WTC11 (cell line): ENCODE results near the gene MTUS2. TPM values are rescaled to one million over a fixed set of nuclear protein-coding genes. Genes with fewer than 3 reads are reported as not detected.

Source experiments
- ATAC-seq: fragments of 200-7000 bp; cut with Tn5 transposase; 2 replicates; pipeline ENCODE4 v1.10.0; 2021; ENCODE audit warnings: mild to moderate bottlenecking, moderate library complexity
- CTCF ChIA-PET: fragments of 300-600 bp; sonication (Branson Sonifier 250); formaldehyde crosslinking; loops from one replicate; lab custom pipeline; 2021; ENCODE audit warnings: antibody characterized with exemption; lab: Charles Lee
- POLR2A ChIA-PET: fragments of 350-600 bp; sonication (Branson Sonifier 250); formaldehyde crosslinking; loops from one replicate; lab custom pipeline; 2021; ENCODE audit warnings: antibody characterized with exemption; lab: Charles Lee
- DNase-seq: peaks from one replicate; pipeline ENCODE4 v3.0.0; 2021; ENCODE audit warnings: low spot score
- H3K27ac Mint-ChIP-seq: 2 replicates; pipeline ENCODE4 v1.8.0; 2021; ENCODE audit warnings: mixed read lengths
- H3K27me3 Mint-ChIP-seq: 2 replicates; pipeline ENCODE4 v1.8.0; 2021; ENCODE audit warnings: low read depth, mild to moderate bottlenecking, moderate library complexity, mixed read lengths
- H3K36me3 Mint-ChIP-seq: 2 replicates; pipeline ENCODE4 v1.8.0; 2021; ENCODE audit warnings: mixed read lengths
- H3K4me1 Mint-ChIP-seq: 2 replicates; pipeline ENCODE4 v1.8.0; 2022; ENCODE audit warnings: mixed read lengths
- H3K4me3 Mint-ChIP-seq: 2 replicates; pipeline ENCODE4 v1.8.0; 2021; ENCODE audit warnings: mild to moderate bottlenecking, moderate library complexity, mixed read lengths
- H3K9me3 Mint-ChIP-seq: 2 replicates; pipeline ENCODE4 v1.8.0; 2021; ENCODE audit warnings: mixed read lengths
- FOXK1 ChIP-seq: sonication (generic); formaldehyde crosslinking; IDR thresholded peaks from 2 replicates; pipeline ENCODE4 v1.8.0; 2022; ENCODE audit warnings: mild to moderate bottlenecking, moderate library complexity, missing genetic modification reagents
- JUN ChIP-seq: sonication (generic); formaldehyde crosslinking; IDR thresholded peaks from 2 replicates; pipeline ENCODE4 v1.8.0; 2023; ENCODE audit warnings: mild to moderate bottlenecking, missing genetic modification reagents
- KAT7 ChIP-seq: sonication (generic); formaldehyde crosslinking; IDR thresholded peaks from 2 replicates; pipeline ENCODE4 v1.8.1; 2023; ENCODE audit warnings: missing genetic modification reagents, mild to moderate bottlenecking, borderline replicate concordance
- NR2C2 ChIP-seq: sonication (generic); formaldehyde crosslinking; IDR thresholded peaks from 2 replicates; pipeline ENCODE4 v1.8.0; 2022; ENCODE audit warnings: mild to moderate bottlenecking, missing genetic modification reagents
- NR3C1 ChIP-seq: sonication (generic); formaldehyde crosslinking; conservative IDR thresholded peaks from 2 replicates; pipeline ENCODE4 v1.8.1; 2023; ENCODE audit warnings: low read depth, mild to moderate bottlenecking, missing genetic modification reagents
- SMAD3 ChIP-seq: sonication (generic); formaldehyde crosslinking; IDR thresholded peaks from 2 replicates; pipeline ENCODE4 v1.8.0; 2022; ENCODE audit warnings: missing genetic modification reagents, mild to moderate bottlenecking, borderline replicate concordance
- SMAD4 ChIP-seq: sonication (generic); formaldehyde crosslinking; IDR thresholded peaks from 2 replicates; pipeline ENCODE4 v1.8.0; 2022; ENCODE audit warnings: mild to moderate bottlenecking, missing genetic modification reagents
- SOX15 ChIP-seq: fragments of 250-450 bp; sonication (Bioruptor Pico); IDR thresholded peaks from 2 replicates; pipeline ENCODE4 v1.9.0; 2021; ENCODE audit warnings: mild to moderate bottlenecking
- TCF7 ChIP-seq: sonication (generic); formaldehyde crosslinking; IDR thresholded peaks from 2 replicates; pipeline ENCODE4 v1.8.0; 2022; ENCODE audit warnings: mild to moderate bottlenecking, low read depth, missing genetic modification reagents, moderate library complexity
- TEAD1 ChIP-seq: sonication (generic); formaldehyde crosslinking; IDR thresholded peaks from 2 replicates; pipeline ENCODE4 v1.8.0; 2022; ENCODE audit warnings: mild to moderate bottlenecking, missing genetic modification reagents
- ZBTB21 ChIP-seq: sonication (generic); formaldehyde crosslinking; IDR thresholded peaks from 2 replicates; pipeline ENCODE4 v1.8.1; 2023; ENCODE audit warnings: mild to moderate bottlenecking, missing genetic modification reagents, borderline replicate concordance
- ZNF232 ChIP-seq: sonication (generic); formaldehyde crosslinking; IDR thresholded peaks from 2 replicates; pipeline ENCODE4 v1.8.0; 2022; ENCODE audit warnings: mild to moderate bottlenecking, missing genetic modification reagents
- ZNF263 ChIP-seq: sonication (generic); formaldehyde crosslinking; IDR thresholded peaks from 2 replicates; pipeline ENCODE4 v1.8.1; 2022; ENCODE audit warnings: low read depth, mild to moderate bottlenecking, moderate library complexity, missing genetic modification reagents
- ZNF671 ChIP-seq: fragments of 250-450 bp; sonication (Bioruptor Pico); IDR thresholded peaks from 2 replicates; pipeline ENCODE4 v1.8.0; 2021; ENCODE audit warnings: mild to moderate bottlenecking
- total RNA-seq: library from RNA; stranded (reverse); gene quantifications from 3 replicates; pipeline ENCODE4 v1.2.3, GENCODE V29; 2021
- TF ChIP-seq, protein P1 (sequence below): sonication (generic); formaldehyde crosslinking; IDR thresholded peaks from 2 replicates; pipeline ENCODE4 v1.8.1; 2022; ENCODE audit warnings: low read depth, missing genetic modification reagents, borderline replicate concordance
- TF ChIP-seq, protein P2 (sequence below): fragments of 200-600 bp; IDR thresholded peaks from 2 replicates; pipeline ENCODE4 v1.8.0; 2022; ENCODE audit warnings: antibody characterized with exemption
- TF ChIP-seq, protein P3 (sequence below): sonication (generic); formaldehyde crosslinking; IDR thresholded peaks from 2 replicates; pipeline ENCODE4 v1.8.1; 2023; ENCODE audit warnings: mild to moderate bottlenecking, missing genetic modification reagents, moderate library complexity
- TF ChIP-seq, protein P4 (sequence below): fragments of 250-450 bp; sonication (Bioruptor Pico); IDR thresholded peaks from 2 replicates; pipeline ENCODE4 v1.9.0; 2021; ENCODE audit warnings: mild to moderate bottlenecking
- TF ChIP-seq, protein P5 (sequence below): sonication (generic); formaldehyde crosslinking; IDR thresholded peaks from 2 replicates; pipeline ENCODE4 v1.8.1; 2023; ENCODE audit warnings: mild to moderate bottlenecking, missing genetic modification reagents
- TF ChIP-seq, protein P6 (sequence below): sonication (generic); formaldehyde crosslinking; IDR thresholded peaks from 2 replicates; pipeline ENCODE4 v1.8.1; 2022; ENCODE audit warnings: mild to moderate bottlenecking, moderate library complexity, missing genetic modification reagents

MTUS2 gene
- total RNA-seq, 1 experiment from 2014 or later: 0.22 TPM

DNA sequence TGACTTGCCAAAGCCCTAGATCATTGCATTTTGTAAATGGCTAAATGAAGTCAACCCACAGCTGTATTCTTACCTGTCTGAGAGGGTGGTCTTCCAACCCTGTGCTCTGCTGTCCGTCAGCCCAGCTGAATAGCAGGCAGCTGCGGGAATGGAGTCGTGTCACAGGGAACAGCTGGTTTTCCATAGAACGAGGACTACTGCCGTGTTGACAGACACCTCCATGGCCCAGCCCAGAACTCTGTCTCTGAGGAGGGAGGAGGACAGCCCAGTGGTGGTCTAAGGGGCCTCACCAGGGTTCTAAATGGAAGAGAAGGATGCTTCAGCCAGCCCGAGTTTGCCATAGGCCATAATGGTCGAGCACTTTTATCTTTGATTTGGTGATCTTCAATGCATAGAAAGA, 664.7 kb downstream of the MTUS2 start:
- no peak for DNase-seq
- Mint-ChIP-seq H3K36me3 (no peaks in the 10 kb centered on the region), H3K27ac (no peak overlapping the region), H3K27me3 (no peaks in the 10 kb centered on the region), H3K4me1 (peaks cover 42% of the 10 kb centered on the region), H3K4me3 (no peak overlapping the region)
- ChIA-PET POLR2A (no interaction called here), CTCF (interaction anchor here (1.0 to 2.1 kb wide), 4 partner anchors 12 to 223 kb away, joined by 3 to 16 read pairs (median 5); no protein-coding TSS in a partner anchor)
- ATAC-seq: no peak
- TF ChIP-seq SOX15 (no peak), SMAD4 (CRISPR knock-in tag) (no peak), JUN (CRISPR knock-in tag) (no peak), ZBTB21 (CRISPR knock-in tag) (no peak), FOXK1 (CRISPR knock-in tag) (no peak), ZNF263 (no peak), NR2C2 (CRISPR knock-in tag) (no peak), SMAD3 (CRISPR knock-in tag) (no peak), ZNF232 (CRISPR knock-in tag) (no peak), ZNF671 (CRISPR knock-in tag) (no peak), TCF7 (CRISPR knock-in tag) (no peak), TEAD1 (CRISPR knock-in tag) (no peak), KAT7 (CRISPR knock-in tag) (no peak), NR3C1 (CRISPR knock-in tag) (no peak)
- TF ChIP-seq, protein P1, sequence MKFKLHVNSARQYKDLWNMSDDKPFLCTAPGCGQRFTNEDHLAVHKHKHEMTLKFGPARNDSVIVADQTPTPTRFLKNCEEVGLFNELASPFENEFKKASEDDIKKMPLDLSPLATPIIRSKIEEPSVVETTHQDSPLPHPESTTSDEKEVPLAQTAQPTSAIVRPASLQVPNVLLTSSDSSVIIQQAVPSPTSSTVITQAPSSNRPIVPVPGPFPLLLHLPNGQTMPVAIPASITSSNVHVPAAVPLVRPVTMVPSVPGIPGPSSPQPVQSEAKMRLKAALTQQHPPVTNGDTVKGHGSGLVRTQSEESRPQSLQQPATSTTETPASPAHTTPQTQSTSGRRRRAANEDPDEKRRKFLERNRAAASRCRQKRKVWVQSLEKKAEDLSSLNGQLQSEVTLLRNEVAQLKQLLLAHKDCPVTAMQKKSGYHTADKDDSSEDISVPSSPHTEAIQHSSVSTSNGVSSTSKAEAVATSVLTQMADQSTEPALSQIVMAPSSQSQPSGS (CRISPR knock-in tag): no peak
- TF ChIP-seq, protein P2, sequence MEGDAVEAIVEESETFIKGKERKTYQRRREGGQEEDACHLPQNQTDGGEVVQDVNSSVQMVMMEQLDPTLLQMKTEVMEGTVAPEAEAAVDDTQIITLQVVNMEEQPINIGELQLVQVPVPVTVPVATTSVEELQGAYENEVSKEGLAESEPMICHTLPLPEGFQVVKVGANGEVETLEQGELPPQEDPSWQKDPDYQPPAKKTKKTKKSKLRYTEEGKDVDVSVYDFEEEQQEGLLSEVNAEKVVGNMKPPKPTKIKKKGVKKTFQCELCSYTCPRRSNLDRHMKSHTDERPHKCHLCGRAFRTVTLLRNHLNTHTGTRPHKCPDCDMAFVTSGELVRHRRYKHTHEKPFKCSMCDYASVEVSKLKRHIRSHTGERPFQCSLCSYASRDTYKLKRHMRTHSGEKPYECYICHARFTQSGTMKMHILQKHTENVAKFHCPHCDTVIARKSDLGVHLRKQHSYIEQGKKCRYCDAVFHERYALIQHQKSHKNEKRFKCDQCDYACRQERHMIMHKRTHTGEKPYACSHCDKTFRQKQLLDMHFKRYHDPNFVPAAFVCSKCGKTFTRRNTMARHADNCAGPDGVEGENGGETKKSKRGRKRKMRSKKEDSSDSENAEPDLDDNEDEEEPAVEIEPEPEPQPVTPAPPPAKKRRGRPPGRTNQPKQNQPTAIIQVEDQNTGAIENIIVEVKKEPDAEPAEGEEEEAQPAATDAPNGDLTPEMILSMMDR: no peak
- TF ChIP-seq, protein P3, sequence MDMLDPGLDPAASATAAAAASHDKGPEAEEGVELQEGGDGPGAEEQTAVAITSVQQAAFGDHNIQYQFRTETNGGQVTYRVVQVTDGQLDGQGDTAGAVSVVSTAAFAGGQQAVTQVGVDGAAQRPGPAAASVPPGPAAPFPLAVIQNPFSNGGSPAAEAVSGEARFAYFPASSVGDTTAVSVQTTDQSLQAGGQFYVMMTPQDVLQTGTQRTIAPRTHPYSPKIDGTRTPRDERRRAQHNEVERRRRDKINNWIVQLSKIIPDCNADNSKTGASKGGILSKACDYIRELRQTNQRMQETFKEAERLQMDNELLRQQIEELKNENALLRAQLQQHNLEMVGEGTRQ (CRISPR knock-in tag): no peak
- TF ChIP-seq, protein P4, sequence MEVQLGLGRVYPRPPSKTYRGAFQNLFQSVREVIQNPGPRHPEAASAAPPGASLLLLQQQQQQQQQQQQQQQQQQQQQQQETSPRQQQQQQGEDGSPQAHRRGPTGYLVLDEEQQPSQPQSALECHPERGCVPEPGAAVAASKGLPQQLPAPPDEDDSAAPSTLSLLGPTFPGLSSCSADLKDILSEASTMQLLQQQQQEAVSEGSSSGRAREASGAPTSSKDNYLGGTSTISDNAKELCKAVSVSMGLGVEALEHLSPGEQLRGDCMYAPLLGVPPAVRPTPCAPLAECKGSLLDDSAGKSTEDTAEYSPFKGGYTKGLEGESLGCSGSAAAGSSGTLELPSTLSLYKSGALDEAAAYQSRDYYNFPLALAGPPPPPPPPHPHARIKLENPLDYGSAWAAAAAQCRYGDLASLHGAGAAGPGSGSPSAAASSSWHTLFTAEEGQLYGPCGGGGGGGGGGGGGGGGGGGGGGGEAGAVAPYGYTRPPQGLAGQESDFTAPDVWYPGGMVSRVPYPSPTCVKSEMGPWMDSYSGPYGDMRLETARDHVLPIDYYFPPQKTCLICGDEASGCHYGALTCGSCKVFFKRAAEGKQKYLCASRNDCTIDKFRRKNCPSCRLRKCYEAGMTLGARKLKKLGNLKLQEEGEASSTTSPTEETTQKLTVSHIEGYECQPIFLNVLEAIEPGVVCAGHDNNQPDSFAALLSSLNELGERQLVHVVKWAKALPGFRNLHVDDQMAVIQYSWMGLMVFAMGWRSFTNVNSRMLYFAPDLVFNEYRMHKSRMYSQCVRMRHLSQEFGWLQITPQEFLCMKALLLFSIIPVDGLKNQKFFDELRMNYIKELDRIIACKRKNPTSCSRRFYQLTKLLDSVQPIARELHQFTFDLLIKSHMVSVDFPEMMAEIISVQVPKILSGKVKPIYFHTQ (CRISPR knock-in tag): no peak
- TF ChIP-seq, protein P5, sequence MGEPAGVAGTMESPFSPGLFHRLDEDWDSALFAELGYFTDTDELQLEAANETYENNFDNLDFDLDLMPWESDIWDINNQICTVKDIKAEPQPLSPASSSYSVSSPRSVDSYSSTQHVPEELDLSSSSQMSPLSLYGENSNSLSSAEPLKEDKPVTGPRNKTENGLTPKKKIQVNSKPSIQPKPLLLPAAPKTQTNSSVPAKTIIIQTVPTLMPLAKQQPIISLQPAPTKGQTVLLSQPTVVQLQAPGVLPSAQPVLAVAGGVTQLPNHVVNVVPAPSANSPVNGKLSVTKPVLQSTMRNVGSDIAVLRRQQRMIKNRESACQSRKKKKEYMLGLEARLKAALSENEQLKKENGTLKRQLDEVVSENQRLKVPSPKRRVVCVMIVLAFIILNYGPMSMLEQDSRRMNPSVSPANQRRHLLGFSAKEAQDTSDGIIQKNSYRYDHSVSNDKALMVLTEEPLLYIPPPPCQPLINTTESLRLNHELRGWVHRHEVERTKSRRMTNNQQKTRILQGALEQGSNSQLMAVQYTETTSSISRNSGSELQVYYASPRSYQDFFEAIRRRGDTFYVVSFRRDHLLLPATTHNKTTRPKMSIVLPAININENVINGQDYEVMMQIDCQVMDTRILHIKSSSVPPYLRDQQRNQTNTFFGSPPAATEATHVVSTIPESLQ (CRISPR knock-in tag): no peak
- TF ChIP-seq, protein P6, sequence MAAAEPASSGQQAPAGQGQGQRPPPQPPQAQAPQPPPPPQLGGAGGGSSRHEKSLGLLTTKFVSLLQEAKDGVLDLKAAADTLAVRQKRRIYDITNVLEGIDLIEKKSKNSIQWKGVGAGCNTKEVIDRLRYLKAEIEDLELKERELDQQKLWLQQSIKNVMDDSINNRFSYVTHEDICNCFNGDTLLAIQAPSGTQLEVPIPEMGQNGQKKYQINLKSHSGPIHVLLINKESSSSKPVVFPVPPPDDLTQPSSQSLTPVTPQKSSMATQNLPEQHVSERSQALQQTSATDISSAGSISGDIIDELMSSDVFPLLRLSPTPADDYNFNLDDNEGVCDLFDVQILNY (CRISPR knock-in tag): no peak
- TF ChIP-seq, all 79 proteins: peak for 0
- H3K9me3 Mint-ChIP-seq: no peaks in the 10 kb centered on the region
